Stimulated activated CD8-positive, alpha-beta memory T cell treated with anti-CD3 and anti-CD28 coated beads, Interleukin-7, amount 100 ng/mL, for 48 hours (primary cell): Measurements from ENCODE around the gene ALDH3B2.
A peak's percentile ranks its signal among the peaks of the same experiment; 100 is the strongest.
"Not testable (repeated sequence)": the region's sequence is repeated elsewhere in the genome, so short reads cannot be mapped to it uniquely, and the experiment has no call there.

Experiments used
- DNase-seq, 2 donors: peaks; one replicate each; pipeline ENCODE4 v3.0.0-alpha.2; 2020; ENCODE audit warnings: low read depth in 1 of 2; ENCODE audit errors: extremely low read depth in 1 of 2

Gene ALDH3B2

DNA sequence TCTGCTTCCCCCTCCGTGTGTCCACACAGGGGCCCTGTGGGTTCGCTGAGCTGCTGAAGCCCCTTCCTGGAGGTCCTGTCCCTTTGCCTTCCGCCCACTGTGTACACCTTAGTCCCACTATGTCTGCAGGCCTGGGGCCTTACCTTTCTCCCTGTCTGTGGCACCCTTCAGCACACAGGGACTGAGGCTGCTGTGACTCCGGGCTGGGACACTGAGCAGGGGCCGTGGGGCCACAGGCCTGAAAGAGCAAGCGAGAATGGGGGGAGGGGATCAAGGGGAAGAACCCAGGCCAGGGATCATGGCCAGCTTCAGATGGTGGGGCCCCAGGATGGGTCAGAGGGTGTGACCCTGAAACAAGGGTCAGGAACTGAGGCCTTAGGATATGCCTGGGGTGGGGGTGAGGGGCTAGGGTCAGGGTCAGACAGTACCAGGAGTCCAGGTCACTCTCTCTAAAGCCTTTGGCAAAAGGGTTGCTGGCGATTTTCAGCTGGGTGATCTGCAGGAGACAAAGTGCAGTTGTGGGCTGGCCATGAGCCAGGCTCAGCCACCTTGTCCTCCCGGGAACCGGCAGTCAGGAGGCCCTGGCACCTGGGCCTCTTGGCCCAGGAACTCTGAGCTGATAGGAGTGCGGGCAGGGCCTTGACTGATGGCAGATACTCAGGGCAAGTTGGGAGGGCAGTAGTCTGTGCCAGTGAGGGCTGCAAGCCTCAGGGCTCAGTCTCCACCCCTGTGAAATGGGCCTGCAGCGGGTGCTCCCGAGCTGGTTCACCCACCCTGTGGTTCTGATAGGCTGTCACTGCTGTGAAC is 42.0 kb downstream of the ALDH3B2 start:
- DNase-seq = no peak

DNA sequence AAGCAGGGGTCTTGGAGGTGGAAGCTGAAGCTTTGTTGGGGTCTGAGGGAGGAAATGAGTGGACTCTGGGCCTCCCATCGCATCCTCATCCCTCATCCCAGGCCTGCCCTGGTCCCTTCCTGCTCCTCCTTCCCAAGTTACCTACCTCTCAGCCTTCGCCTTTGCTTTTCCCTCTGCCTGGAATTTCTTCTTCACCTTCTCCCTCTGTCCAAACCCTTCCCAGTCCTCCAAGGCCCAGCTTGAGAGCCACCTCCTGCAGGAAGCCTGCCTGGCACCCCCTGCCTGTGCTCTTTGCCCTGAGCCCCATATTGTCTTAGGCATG is 42.6 kb downstream of the ALDH3B2 start:
- DNase-seq = no peak

DNA sequence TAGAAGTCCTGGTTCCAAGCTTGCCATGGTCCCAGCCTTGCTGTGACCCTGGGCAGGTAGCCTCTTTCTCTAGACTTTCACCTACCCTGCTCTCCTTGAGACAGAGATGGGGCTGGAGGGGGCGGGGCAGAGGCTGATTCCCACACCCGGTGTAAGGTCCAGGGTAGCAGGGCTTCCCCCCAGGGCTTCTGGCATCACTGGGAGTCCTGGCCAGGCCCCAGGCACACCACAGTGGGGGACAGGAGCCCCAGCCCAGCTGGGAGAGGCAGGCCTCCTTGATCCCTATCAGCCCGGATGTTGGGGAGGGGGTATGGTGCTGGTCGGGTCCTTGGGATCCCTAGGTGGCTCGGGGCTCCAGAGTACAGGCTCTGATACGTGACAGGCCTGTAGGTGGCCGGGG is 43.0 kb downstream of the ALDH3B2 start:
- DNase-seq = no peak

DNA sequence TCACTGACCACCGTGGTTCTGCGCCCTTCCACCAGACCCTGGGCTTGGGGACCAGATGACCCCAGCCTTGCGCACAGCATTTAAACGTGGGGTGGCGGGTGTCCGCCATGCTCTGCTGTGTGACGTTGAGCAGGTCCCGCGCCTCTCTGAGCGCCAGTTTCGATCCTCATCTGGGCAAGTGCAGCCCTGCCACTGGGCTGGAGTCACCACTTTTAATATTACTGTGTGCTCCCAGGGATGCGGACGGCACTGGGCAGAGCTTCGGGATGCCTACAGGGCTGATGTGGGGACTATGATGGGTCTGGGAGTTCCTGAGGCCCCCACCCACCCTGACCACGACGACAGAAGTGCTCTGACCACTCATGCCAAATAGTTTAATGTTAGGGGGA is 43.5 kb downstream of the ALDH3B2 start:
- DNase-seq = no peak

DNA sequence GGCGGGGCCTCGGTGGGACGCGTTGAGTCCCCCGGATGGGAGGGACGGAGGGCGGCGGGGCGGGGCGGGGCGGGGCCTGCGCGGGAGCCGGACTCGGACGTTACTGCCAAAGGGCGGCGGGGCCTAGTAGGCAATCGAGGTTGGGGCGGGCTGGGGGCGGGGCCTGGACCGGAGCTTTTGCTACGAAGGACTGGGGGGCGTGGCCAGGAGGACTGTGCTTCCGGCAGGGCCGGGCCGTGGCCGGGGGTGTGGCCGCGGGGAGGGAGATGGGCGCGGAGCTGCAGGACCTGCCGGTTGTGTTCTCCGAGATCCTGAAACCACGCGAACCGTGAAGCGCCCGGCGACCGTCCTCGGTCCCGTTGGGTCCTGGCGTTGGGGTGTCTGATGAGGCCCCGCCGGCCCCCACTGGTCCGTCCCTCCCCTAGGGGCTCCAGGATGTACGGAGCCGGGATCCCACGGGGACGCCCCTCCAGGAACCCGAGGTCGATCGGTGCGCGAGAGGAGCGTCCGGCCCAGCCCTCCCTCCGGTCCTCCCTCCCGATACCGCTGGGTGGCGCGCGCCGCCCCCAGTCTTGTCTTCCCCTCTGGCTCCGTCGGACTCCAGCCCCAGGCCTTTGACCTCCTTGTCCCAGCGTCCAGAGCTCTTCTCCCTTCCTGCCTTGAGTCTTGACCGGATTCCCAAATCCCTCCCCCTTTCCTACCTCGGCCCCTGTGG is 44.0 kb downstream of the ALDH3B2 start:
- peak; percentile 93 to 97 for DNase-seq

DNA sequence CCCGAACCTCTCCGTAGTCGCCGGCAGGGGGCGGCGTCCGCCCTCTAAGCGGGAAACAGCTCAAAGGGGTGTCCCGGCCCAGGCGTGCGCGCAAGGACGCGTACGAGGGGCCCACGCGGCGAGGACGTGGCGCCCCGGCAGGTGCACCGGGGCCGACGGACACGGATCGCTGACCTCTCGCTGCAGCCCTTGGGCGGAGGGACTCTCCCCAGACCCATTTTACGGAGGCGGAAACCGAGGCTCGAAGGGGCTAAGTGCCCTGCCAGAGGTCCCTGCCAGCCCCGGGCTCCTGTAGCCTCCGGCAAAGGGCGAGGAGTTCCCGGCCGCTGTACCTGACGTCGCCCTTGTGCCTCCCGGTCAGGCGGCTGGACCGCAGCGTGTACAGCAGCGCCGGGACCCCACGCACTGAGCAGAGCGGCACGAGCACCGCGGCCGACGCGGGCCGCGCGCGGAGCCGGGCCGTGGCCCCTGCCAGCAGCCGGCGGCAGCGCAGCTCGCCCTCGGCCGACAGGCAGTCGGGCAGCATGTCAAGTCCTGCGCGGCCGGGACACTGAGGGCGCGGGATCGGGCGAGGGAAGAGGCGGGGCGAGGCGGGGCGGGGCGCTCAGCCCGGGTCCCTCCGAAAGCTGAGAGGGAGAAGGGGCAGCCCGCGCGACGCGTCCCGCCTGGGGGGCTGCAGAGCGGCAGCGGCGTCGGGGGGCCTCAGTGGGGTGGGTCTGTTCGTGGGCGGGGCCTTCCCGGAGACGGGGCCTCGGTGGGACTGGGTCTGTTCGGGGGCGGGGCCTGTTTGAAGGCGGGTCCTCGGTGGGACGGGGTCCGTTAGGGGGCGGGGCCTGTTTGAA is 44.8 kb downstream of the ALDH3B2 start, which contains the start of gene NUDT8:
NUDT8 (minus strand) TSS at position 552 of the 842 bp plus-strand sequence; CDS start at position 526, 26 bp downstream.
- peak; percentile 73 to 77 for DNase-seq

DNA sequence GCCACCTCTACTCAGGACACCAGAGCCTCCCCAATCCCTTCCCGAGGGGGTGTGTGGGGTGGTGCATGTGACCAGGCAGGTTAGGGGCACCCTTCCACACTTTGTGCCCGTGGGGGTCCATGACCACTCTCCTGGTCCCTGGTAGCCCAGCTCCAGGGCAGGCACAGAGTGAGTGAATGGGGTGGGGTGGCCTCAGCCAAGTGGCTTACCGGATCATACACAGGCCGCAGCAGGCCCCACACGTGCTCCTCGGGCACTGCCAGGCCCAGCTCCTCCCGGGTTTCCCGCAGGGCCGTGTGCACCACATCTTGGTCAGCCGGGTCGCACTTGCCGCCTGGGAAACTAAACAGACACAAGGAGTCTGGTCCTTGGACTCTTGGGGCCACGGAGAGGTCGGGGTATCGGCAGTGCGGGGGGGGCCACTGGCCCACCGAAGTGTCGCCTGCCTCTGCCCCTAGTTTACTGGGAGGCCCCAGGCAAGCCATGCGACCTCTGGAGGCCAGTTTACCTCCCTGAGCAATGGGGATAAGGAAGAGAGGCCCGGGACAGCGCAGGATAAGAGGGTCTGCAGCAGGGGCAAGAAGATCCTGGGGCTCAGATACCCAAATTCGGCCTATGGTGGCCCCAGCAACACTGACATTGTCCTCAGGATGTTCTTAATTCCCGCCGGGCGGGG is 45.6 kb downstream of the ALDH3B2 start:
- no peak for DNase-seq

DNA sequence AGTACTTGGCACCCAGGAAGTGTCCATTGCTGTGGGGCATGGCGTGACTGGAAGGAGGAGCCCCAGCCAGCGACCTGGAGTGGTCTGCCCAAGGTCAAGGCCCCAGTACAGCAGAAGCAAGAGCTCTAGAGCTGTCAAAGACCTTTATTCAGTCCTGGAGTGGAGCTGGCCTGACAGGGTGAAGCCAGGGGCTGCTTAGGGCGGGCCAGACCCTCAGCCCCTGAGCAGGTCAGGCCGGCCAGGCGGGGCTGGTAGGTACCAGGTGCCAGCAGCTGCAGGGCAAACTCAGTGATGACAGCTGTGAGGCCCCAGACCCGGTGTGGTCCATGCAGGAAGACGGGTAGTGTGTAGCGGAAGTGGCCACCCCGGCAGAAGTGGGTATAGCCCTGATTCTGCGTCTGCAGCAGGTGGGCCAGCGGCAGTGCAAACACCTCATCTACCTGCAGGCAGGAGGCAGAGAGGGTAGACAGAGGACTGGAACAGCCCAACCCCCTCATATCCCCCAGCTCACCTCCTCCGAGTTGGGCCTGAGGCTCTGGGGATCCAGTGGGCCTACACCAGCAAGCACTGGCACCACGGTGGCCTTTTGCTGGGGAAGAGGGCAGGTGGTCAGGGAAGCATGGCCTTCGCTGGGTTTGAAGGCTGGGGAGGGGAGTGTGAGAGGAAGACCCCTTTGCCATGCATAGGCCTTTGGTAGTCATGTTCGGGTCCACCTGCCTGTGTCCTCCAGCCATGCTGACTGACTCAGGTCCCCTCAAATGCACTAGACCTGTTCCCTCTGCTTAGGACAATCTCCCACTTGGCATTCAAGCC is 46.4 kb downstream of the ALDH3B2 start:
- DNase-seq = no peak

DNA sequence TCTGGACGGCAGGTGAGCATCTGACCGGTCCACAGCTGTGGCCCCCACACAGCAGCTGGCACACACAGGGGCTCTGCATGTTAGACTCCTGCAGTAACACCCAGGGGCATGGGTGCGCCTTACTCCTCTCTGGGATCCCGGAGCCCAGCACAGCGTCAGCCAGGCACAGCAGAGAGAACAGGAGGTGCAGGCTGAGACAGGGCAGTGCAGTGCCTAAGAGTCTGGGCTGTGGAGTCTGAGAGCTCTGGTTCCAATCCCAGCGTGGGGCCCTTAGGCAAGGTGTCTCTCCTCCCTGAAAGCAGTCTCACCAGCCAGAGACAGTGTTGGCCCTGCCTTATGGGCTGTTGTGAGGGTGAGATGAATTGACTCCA is 47.0 kb downstream of the ALDH3B2 start:
- no peak for DNase-seq

DNA sequence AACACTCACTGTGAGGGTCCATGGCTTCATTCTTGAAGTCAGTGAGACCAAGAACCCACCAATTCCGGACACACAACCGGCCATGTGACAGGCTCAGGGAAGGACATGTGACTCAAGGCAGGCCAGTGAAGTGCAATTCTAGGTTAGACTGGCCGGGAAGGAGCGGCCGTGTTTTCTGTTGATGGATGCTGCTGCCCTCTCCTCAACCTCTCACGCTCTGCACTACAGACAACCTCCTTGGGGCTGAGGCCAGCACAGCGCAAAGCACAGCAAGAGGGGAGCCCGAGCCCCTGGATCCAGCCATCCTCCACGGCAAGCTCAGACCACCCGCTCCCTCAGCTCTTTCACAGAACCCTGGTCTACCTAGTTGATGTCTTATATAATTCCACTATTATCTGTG is 47.5 kb downstream of the ALDH3B2 start:
- DNase-seq = no peak

DNA sequence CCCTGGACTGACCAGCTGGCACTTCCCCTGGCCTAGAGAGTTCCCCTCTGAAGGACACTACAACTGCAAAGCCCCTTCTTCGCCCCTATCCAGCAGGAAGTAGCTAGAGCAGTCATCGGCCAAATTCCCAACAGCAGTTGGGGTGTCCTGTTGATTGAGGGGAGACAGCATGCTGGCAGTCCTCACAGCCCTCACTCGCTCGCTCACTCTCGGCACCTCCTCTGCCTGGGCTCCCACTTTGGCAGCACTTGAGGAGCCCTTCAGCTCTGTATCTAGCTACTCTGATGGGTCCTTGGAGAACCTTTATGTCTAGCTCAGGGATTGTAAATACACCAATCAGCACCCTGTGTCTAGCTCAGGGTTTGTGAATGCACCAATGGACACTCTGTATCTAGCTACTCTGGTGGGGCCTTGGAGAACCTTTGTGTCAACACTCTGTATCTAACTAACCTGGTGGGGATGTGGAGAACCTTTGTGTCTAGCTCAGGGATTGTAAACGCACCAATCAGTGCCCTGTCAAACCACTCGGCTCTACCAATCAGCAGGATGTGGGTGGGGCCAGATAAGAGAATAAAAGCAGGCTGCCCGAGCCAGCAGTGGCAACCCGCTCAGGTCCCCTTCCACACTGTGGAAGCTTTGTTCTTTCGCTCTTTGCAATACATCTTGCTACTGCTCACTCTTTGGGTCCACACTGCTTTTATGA is 48.1 kb downstream of the ALDH3B2 start:
- DNase-seq = not testable (repeated sequence)

DNA sequence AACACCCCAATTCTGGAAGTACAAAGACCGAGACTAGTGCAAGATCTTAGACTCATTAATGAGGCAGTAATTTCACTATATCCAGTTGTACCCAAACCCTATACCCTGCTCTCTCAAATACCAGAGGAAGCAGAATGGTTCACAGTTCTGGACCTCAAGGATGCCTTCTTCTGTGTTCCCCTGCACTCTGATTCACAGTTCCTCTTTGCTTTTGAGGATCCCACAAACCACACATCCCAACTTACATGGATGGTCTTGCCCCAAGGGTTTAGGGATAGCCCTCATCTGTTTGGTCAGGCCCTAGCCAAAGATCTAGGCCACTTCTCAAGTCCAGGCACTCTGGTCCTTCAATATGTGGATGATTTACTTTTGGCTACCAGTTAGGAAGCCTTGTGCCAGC is 50.6 kb downstream of the ALDH3B2 start:
- DNase-seq = not testable (repeated sequence)

DNA sequence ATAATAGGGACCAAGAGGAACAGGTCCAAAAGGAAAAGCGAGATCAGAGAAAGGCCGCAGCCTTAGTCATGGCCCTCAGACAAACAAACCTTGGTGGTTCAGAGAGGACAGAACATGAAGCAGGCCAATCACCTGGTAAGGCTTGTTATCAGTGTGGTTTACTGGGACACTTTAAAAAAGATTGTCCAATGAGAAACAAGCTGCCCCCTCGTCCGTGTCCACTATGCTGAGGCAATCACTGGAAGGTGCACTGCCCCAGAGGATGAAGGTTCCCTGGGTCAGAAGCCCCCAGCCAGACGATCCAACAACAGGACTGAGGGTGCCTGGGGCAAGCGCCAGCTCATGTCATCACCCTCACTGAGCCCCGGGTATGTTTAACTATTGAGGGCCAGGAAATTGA is 51.5 kb downstream of the ALDH3B2 start:
- not testable (repeated sequence) for DNase-seq

DNA sequence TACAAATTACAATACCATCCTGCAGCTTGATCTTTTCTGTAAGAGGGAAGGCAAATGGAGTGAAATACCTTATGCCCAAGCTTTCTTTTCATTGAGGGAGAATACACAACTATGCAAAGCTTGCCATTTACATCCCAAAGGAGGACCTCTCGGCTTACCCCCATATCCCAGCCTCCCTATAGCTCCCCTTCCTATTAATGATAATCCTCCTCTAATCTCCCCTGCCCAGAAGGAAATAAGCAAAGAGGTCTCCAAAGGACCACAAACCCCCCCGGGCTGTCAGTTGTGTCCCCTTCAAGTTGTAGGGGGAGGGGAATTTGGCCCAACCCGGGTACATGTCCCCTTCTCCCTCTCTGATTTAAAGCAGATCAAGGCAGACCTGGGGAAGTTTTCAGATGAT is 52.5 kb downstream of the ALDH3B2 start:
- DNase-seq = not testable (repeated sequence)

DNA sequence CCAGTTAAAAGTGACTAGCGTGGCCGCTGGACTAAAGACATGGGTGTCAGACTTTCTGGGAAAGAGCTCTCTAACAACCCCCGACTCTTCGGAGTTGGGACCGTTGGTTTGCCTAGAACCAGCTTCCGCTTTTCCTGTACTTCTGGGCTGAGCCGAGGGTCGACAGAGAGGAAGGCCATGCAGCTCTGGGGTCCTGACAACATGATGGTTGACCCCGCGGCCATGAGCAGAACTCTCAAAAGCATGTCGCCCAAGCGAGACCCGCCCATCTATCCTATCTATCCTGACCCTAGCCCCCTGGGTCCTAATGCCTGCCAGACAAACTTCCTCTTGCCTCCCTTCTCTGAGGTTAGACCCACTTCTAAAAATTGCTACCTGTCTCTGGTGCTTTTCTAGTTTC is 53.8 kb downstream of the ALDH3B2 start:
- not testable (repeated sequence) for DNase-seq

DNA sequence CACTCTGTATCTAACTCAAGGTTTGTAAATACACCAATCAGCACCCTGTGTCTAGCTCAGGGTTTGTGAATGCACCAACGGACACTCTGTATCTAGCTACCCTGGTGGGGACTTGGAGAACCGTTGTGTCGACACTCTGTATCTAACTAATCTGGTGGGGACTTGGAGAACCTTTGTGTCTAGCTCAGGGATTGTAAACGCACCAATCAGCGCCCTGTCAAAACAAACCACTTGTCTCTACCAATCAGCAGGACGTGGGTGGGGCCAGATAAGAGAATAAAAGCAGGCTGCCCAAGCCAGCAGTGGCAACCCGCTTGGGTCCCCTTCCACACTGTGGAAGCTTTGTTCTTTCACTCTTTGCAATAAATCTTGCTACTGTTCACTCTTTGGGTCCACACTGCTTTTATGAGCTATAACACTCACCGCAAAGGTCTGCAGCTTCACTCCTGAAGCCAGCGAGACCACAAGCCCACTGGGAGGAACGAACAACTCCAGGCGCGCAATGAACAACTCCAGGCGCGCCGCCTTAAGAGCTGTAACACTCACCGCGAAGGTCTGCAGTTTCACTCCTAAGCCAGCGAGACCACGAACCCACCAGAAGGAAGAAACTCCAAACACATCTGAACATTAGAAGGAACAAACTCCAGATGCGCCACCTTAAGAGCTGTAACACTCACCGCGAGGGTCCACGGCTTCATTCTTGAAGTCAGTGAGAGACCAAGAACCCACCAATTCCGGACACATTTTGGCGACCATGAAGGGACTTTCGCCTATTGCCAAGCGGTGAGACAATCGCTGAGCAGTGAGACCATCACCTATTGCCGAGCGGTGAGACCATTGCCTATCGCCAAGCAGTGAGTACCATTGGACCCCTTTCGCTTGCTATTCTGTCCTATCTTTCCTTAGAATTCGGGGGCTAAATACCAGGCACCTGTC is 54.5 kb downstream of the ALDH3B2 start:
- not testable (repeated sequence) for DNase-seq

DNA sequence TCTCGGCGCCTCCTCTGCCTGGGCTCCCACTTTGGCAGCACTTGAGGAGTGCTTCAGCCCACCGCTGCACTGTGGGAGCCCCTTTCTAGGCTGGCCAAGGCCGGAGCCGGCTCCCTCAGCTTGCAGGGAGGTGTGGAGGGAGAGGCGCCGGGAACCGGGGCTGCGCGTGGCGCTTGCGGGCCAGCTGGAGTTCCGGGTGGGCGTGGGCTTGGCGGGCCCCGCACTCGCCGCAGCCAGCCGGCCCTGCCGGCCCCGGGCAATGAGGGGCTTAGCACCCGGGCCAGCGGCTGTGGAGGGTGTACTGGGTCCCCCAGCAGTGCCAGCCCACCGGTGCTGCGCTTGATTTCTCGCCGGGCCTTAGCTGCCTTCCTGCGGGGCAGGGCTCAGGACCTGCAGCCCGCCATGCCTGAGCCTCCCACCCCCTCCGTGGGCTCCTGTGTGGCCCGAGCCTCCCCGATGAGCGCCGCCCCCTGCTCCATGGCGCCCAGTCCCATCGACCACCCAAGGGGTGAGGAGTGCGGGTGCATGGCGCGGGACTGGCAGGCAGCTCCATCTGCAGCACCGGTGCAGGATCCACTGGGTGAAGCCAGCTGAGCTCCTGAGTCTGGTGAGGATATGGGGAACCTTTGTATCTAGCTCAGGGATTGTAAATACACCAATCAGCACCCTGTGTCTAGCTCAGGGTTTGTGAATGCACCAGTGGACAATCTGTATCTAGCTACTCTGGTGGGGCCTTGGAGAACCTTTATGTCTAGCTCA is 55.3 kb downstream of the ALDH3B2 start:
- DNase-seq = not testable (repeated sequence)
